ENCODE data around the gene TPST1.
"Not testable (repeated sequence)": the region's sequence is repeated elsewhere in the genome, so short reads cannot be mapped to it uniquely, and the experiment has no call there.

TPST1 gene

GRCh38 chr7:66283003-66283920, 78.1 kb downstream of the TPST1 start:
- DNase-seq (ENCODE audit: low spot score): peak; percentile 87

GRCh38 chr7:66296001-66296521, 90.9 kb downstream of the TPST1 start:
- no peak for DNase-seq (ENCODE audit: low spot score)

- no peak for DNase-seq (ENCODE audit: low spot score)
Observed at GRCh38 chr7:66296557-66296956, 91.4 kb downstream of the TPST1 start.

GRCh38 chr7:66297579-66297978, 92.4 kb downstream of the TPST1 start:
- no peak for DNase-seq (ENCODE audit: low spot score)

GRCh38 chr7:66301249-66301648, 96.1 kb downstream of the TPST1 start:
- no peak for DNase-seq (ENCODE audit: low spot score)

- DNase-seq (ENCODE audit: low spot score): no peak
Observed at GRCh38 chr7:66301737-66302136, 96.6 kb downstream of the TPST1 start.

- no peak for DNase-seq (ENCODE audit: low spot score)
Observed at GRCh38 chr7:66303454-66304155, 98.5 kb downstream of the TPST1 start.

- no peak for DNase-seq (ENCODE audit: low spot score)
Observed at GRCh38 chr7:66304536-66304935, 99.4 kb downstream of the TPST1 start.

- no peak for DNase-seq (ENCODE audit: low spot score)
Observed at GRCh38 chr7:66306243-66306642, 101.1 kb downstream of the TPST1 start.

GRCh38 chr7:66307591-66308215, 102.6 kb downstream of the TPST1 start:
- DNase-seq (ENCODE audit: low spot score): no peak

GRCh38 chr7:66308411-66308810, 103.3 kb downstream of the TPST1 start:
- DNase-seq (ENCODE audit: low spot score): no peak

- DNase-seq (ENCODE audit: low spot score): no peak
Observed at GRCh38 chr7:66310620-66311019, 105.5 kb downstream of the TPST1 start.

- DNase-seq (ENCODE audit: low spot score): no peak
Observed at GRCh38 chr7:66313886-66314568, 108.9 kb downstream of the TPST1 start.

GRCh38 chr7:66315192-66315591, 110.1 kb downstream of the TPST1 start:
- no peak for DNase-seq (ENCODE audit: low spot score)

- no peak for DNase-seq (ENCODE audit: low spot score)
Observed at GRCh38 chr7:66319407-66319979, 114.4 kb downstream of the TPST1 start.

- no peak for DNase-seq (ENCODE audit: low spot score)
Observed at GRCh38 chr7:66321283-66321682, 116.1 kb downstream of the TPST1 start.

- no peak for DNase-seq (ENCODE audit: low spot score)
Observed at GRCh38 chr7:66323114-66323796, 118.1 kb downstream of the TPST1 start.

GRCh38 chr7:66324985-66325384, 119.9 kb downstream of the TPST1 start:
- DNase-seq (ENCODE audit: low spot score): not testable (repeated sequence)

- DNase-seq (ENCODE audit: low spot score): no peak
Observed at GRCh38 chr7:66326501-66327215, 121.5 kb downstream of the TPST1 start.

GRCh38 chr7:66330961-66331360, 125.8 kb downstream of the TPST1 start:
- DNase-seq (ENCODE audit: low spot score): no peak
